Stimulated activated CD4-positive, alpha-beta T cell treated with anti-CD3 and anti-CD28 coated beads, TNF-alpha, amount 100 ng/mL, for 24 hours (primary cell): ENCODE results near the gene ME3.
"Not testable (repeated sequence)": the region's sequence is repeated elsewhere in the genome, so short reads cannot be mapped to it uniquely, and the experiment has no call there.

ENCODE experiments used
- DNase-seq, 3 experiments: peaks; one replicate each; pipeline ENCODE4 v3.0.0-alpha.2; 2020; ENCODE audit warnings: low read depth in 3 of 3

Gene ME3

DNA sequence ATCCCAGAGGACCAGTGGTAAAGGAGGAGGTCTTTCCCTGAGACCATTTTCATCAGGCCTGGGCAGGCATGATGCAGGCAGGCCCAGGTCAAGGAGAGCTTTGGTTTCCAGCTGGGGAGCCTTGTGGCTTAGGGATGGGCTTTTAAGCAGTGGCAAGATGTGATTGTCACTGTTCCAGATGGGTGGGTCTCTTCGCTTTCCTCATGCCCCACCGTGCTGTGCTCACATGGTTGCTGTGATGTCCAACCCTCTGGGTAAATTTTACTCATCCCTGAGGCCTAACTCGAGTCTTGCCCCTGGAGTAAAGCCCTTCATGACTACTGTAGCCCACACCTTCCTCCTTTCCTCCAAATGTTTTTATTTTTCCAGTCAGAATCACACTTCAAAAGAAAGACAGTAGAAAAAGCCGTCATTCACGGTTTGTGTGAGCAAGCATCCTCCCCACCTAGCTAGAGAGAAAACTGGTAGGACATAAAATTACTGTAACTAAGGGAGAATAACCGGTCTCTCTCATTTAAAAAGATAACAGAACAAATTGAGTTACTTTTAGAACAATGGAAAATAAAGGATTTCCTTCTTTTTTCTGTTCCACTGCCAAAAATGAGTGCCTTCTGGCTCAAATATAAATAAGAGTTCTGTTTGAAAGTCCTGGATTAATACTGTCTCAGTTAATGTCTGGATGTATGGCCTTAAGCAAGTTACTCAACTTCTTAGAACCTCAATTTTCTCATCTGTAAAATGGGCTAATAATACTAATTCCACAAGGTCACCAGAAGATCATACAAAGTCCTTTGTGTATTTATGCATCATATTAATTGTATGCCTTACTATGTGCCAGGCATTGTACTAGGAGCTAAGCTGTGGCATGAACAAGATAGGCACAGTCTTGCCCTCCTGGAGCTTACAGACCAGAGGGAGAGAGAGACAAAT, 84.9 kb downstream of the ME3 start:
- no peak for DNase-seq

DNA sequence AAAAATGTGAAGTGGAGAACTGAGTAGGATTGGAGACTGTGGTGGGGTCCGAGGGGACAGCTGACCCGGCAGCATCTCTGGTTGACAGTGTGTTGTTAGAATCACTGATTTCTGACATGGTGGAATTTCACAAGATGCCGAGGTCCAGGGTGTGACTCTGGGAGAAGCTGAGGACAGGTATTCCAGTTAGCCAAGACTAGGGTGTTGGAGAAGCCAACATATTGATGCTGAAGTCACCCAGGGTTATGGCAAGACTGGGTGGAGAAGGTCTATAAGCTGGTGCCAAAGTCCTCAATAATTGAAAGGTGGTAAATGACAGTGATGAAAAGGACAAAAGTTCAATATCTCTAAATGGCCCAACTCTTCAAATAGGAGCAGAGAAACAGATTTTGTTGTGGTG, 86.1 kb downstream of the ME3 start:
- DNase-seq: no peak

DNA sequence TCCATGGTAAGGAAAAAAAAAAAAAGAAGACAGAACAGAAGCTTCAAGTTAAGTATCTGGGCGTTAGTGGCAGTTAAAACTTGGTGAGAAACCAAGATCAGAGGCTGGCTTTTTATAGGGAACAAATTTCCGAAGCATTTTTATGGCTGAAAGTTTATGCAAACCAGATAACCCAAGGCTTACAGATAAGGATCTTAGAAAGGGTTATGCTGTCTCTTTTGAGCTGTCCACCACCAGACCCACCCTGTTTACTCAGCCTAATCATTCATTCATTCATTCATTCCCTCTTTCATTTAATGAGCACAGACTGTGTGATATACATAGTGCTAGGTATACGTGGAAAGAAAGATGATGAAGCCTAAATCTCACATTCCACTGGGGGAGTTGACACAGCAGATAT, 89.5 kb downstream of the ME3 start:
- DNase-seq: no peak

DNA sequence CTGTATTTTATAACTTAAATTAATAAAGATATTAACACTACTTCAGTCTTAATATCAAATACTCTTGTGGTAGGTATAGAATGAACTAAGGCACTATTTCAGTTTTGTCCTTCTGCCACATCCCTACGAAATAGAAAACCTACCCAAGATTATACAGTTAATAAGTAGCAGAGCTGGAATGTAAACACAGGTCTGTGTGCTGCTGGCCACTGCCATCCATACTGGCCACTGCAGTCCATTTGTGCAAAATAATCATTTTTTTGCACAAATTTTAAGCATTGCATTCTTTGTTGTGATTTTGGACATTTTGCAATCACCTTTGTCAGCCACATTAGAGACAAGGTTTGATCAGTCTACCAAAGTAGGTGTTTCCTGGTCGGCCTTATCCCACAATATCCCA, 91.9 kb downstream of the ME3 start:
- no peak for DNase-seq

DNA sequence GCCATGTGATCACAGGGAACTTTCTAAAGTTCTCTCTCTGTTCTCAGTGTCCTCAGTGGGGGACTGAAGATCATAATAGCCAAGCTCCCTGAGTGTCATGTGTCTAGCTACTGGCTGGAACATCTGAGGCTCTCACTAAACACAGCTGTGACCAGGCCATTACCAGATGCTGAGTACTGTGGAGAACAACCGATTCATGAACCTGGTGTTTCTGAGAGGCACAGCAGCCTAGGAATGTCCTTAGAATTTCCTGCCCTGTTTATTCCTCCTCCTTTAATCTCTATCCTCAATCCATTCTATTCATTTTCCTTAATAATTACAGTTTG, 93.0 kb downstream of the ME3 start:
- DNase-seq: no peak

DNA sequence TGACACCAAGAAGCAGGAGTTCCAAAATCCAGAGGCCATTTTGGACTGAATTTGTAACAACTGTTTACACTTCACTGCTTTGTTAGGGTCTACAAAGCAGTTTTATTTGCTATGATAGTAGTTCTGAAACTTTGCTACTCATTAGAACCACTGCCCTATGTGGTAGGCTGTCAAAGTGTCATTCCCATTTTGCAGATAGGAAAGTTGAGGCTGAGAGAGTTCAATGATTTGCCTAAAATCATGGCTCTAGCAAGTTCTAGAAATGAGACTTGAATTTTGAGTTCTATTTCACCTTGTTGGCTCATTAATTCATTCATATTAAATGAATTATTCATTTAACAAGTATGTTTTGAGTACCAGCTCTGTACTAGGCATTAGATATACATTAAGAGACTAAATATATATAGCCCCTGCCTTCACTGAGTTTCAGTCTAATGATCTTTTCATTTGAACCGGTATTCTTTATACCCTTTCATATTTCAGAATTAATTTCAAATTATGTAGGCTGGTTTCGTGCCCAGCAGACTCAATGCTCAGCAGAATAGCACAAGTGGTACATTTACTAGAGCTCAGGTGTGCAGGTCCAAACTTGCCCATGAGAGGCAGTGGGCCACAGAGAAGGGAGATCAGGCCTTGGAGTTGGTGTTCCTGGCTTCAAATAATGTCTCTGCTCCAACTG, 93.5 kb downstream of the ME3 start:
- no peak for DNase-seq

DNA sequence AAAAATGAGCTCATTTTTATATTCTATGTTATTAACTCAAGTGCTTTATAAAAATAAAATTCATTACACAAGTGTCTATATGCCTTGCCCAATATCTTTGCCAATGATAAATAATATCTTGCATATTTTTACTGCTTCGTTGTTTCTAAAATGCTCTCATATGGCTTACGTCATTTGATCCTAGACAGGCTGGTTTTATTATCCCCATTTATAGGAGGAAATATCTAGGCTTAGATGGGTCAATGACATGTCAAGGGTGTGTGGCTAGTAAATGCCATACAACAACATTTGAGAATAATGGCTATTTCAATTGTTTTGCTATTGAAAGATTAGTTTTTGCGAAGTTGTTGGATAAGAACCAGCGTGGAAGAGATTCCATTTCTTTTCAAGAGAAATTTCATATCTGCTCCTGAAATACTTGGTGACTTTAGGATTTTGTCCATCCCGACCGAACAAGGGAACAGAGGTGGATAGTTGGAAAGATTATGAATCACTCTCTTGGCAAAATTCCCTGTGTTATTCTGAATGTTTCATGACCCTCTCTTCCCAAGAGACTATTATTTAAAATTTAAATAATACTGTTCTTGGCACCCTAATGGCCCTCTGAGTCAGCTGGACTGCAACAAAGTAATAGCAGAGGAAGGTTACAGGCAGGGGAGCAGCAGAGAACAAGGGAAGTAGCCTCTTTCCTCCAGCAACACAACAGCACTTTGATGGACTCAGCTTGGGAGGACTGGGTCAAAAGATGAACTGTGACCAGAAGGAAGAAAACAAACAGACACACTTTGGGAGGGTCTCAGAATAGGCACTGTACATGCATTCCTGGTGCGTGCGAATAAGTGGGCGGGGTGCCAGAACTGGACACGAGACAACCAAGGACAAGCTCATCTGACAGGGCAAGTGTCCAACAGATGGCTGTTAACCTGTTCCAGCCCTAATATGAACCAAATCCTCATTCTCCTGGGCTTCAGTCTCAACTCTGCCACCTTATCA, 94.5 kb downstream of the ME3 start:
- no peak for DNase-seq

DNA sequence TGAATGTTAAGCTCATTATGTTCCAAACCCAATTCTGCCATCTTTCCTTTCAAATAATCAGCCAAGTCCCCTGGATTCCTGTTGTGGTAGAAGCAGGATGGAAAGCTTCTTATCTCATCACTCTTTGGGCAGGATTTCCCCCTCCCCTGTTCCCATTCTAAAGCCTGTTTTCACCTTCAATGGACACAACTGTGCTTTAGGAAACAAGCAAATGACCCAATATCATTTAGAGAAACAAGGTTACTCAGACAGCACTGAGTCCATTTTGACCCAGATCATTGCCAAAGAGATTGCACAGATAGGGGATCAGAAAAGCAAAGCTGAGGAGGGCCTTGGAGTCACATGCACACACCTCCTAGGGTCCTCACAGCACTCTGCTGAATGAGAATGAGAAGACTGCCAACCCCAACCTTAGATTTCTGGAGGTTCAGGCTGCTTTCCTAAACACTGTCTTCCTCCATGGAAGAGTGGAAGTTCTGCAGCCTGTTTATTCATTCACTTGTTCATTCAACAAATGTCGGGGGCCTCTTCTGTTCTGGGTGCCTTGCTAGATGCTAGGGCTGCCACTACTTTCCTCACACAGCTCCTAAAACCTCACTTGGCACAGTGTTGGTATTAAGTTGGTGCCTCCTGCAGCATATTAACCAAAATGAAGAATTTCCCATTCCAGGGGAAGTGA, 95.3 kb downstream of the ME3 start:
- DNase-seq: no peak

DNA sequence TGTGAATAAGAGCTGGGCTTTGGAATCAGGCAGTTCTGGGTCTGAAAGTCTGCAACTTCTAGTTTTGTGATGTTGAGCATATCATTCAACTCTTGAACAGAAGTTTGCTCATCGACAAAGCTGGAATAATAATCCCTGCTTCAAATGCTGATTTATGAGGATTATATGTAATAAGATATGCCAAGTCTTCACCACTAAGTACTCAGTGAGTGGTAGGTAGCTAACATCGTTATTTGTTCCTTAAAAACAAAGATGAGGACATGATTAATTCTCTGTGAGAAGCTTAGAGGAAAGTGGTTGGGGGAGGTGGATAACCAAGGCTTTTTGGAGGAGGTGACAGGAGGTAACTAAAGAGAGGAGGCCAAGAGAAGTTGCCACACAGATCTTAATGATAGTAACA, 96.5 kb downstream of the ME3 start:
- no peak for DNase-seq

DNA sequence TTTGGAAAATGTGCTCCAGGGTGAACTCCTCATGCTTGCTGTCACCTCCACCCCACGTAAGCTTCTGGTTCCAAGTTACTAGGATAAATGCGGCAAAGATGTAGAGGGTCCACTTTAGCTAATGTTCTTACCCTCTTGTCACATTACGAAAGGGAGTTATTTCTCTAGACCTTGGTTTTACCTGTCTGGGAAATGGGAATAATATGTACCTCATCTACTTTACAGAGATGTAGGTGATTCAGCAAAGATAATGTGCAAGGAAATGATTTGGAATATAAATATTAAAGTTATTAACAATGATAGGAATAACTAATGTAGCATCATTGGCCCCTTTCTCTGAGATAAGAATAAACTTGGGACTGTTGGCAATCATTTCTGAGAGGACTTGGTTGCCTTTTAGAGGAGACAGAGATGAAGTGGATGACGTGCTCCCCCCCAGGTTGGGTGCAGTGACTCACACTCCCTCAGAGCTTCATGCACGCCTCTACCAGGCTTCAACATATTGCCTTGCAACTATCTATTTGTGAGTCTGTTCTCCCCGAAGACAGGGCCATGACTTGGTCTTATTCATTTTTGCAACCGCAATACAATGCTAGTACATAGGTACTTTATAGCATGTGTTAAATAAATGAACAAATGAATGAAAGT, 97.1 kb downstream of the ME3 start:
- no peak for DNase-seq

DNA sequence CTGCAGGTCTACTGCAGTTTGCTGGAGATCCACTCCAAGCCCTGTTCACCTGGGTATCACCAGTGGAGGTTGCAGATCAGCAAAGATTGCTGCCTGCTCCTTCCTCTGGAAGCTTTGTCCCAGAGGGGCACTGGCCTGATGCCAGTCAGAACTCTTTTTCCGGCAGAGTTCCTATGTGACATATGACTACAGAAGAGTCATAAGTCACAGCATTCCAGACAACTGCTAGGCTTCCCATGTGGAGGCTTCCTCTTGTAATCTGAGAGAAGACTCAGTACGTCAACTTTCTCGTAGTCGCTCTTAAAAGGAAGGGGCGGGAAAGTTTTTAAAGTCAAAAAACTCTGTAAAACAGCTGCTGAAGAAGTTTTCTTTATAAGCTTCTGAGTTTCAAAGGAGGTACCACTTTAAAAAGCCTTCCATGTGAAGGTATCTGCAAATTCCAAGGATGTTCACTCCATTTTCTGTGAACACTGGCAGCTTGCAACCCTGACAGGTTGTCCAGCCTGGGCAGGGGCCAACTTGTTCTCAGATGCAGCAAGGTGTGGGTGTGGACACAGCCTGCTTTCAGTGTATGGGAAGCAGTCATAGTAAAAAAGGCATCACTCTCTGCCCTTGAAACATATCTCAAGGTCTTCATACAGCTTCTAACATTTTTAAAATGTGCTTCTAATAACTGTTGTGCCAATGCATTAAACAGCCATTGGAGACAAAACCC, 97.8 kb downstream of the ME3 start:
- no peak for DNase-seq

DNA sequence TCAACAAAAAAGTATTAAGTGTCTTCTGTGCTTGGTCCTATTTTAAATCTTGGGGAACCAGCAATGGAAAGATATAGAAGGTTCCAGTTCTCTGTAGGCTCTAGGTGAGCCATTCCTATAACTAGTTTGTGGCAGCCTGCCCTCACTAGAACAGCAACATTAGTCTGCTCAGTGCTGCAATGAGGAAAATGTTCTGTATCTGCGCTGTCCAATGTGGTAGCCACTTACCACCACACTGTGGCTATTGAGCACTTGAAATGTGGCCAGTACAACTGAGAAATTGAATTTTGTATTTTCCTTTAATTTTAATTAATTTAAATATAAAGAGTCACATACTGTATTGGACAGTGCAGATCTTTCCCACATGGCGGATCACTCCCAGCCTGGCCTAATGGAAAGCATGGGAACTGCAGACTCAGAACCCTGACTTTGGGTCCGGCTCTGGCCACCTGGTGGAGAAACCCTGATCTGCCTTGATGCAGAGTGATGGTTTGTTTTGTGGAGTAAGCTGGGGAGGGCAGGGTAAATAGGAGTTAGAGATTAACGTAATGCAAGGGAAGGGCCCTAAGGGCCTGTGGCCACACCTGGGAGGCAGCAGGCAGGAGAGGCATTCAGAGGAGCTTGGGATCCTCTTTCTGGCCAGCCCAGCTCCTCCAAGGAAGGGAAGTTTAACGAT, 101.0 kb downstream of the ME3 start:
- no peak for DNase-seq

DNA sequence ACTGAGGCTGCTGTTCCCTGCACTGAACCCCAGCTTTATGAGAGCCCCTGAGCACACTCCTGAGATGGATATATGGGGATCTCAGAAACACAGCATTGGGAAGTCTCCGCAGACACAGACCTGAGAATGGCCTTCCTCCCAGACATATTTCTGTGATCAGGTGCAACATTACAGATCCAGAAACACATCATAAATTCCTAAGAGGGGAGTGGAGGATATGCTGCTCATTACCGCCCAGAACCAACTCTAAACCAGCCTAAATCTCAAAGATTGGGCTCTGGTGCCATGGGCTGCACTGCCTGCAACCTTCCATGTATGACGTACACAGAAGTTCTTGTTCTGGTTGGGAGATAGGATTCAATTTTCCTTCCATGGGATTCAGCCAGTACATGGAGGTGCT, 102.0 kb downstream of the ME3 start:
- DNase-seq: no peak

DNA sequence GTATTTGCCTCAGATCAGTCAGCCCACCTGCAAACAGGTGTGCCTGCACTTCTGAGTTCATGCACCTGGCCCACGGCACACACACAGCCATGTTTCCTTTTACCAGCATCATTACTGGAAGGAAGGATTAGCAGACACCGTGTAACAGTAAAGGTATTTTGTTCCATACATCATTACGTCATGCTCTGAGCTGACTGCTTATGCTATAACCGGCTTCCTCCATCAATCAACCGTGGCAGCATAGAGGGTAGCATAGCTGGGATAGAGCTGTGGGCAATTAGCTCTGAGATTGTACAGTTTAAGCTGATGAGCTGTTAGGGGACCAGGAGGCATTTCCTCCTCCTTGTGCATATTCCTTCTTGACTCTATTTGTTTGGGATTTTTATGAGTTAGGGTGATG, 102.4 kb downstream of the ME3 start:
- DNase-seq: no peak

DNA sequence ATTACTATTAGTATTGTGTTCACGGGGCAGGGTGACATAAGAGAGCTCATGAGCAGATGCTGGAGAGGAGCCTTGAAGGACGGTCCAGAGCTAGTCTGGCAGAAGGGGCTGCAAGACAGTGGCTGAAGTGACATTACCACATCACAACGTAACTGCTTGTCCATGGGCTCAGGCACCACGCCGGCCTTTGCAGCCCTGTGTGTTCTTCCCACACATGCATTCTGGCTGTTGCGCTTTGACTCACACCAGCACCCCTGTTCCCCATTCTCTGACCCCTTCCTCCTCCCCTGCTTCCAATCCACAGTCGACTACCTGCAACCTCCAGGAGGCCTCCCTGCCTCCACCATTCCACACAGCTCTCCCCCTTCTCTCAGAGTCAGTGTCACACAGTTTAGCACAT, 103.3 kb downstream of the ME3 start:
- no peak for DNase-seq

DNA sequence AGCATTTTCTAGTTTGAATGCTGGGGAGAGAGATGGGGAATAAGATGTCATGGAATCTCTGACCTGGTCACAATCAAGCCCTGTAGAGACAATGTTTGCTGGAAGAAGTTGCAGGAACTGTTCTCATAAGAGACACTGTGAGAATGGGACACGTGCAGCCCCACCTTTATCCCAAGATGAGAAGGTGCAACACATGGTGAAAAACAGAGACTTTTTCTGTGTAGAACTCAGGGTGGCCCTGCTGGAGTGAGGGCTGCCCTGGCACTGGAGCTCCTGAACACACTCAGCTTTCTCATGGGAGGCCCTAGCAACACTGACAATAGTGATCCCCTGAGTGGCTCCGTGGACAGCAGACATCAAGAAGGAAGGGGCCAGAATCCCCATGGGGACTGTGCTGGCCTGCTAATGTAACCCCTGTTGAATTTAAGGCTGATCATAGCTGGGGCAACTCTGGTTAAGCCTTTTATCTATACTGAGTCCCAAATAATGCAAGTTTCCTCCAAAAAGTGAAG, 106.6 kb downstream of the ME3 start:
- DNase-seq: no peak

DNA sequence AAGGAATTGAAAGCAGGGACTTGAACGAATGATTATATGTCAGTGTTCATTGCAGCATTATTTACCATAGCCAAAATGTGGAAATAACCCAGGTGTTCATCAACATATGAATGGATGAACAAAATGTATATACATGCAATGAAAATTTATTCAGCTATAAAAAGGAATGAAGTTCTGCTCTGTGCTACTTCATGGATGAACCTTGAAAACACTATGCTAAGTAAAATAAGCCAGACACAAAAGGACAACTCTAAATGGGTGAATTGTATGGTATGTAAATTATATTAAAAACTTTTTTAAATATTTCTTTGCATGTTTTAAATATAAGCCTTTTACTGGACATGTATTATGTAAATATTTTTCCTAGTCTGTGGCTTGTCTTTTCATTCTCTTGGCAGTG, 107.0 kb downstream of the ME3 start:
- no peak for DNase-seq

DNA sequence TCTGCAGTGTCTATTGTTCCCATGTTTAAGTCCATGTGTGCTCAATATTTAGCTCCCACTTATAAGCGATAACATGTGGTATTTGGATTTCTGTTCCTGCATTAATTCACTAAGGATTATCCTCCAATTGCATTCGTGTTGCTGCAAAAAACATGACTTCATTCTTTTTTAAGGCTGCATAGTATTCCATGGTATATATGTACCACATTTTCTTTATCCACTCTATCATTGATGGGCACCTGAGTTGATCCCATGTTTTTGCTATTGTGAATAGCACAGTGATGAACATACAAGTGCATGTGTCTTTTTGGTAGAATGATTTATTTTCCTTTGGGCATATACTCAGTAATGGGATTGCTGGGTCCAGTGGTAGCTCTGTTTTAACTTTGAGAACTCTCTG, 109.6 kb downstream of the ME3 start:
- DNase-seq: not testable (repeated sequence)

DNA sequence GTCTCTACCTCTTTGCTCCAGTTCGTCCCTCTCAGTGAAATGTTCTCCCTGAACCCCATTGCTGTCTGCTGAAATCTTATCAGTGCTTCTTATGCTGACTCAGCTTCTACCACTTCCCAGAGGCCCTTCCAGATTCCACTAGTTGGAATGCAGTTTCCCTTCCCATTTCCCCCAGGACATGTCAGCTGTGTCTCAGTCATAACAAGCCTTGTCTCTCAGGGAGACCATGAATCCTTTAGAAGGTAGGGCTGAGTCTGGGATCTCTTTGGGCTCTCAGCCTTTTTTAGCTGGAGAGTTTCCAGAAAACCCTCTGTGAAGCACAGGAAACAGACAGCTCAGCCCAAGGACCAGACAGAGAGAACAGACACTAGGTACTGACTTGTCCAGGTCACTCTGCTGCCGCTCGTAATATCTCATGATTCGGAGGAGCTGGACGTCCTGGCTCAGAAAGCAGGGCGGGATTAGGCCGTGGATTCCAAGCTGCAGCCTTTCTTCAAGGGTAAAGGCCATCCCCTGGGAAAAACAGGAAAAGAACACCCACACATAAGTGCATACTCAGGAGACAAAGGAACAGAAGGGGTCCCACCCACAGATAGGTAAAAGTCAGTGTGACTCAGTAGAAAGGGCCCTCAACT, 113.0 kb downstream of the ME3 start:
- DNase-seq: no peak
